ENCODE results near the gene TOMM5. TPM values are rescaled to one million over a fixed set of nuclear protein-coding genes. Genes with fewer than 3 reads are reported as not detected.

The TOMM5 gene
- total and polyA plus RNA-seq, 5 donors from 2014 or later: 31.9 to 198 (median 163) TPM

GRCh38 chr9:37632479-37632878, 40.1 kb upstream of the TOMM5 start:
- Histone ChIP-seq H3K9me3 (ENCODE audit: control insufficient read depth in 2 of 2, low read length in 2 of 2) (no peaks in the 10 kb centered on the region), H3K27me3 (ENCODE audit: control insufficient read depth, insufficient read depth, low read length) (no peaks in the 10 kb centered on the region), H3K36me3 (ENCODE audit: control insufficient read depth, insufficient read depth, low read length) (no peaks in the 10 kb centered on the region), H3K4me1 (ENCODE audit: control insufficient read depth, insufficient read depth, low read length, poor library complexity, severe bottlenecking) (no peaks in the 10 kb centered on the region), H3K4me3 (ENCODE audit: low read depth, low read length) (no peak overlapping the region), H3K27ac (ENCODE audit: insufficient read depth, low read length, poor library complexity, severe bottlenecking) (no peak overlapping the region)
- H3K9me3 Mint-ChIP-seq: peaks cover 0 to 3% (median 0%) of the 10 kb centered on the region in 7 donors
- H3K27me3 Mint-ChIP-seq: peaks cover 17% of the 10 kb centered on the region
- H3K36me3 Mint-ChIP-seq: no peaks in the 10 kb centered on the region
- H3K4me1 Mint-ChIP-seq: no peaks in the 10 kb centered on the region
- no peak for DNase-seq
- H3K4me3 Mint-ChIP-seq: no peak overlapping the region
- no peak for ATAC-seq (ENCODE audit: low read depth in 2 of 2)
- no peak overlapping the region for H3K27ac Mint-ChIP-seq

- no peak overlapping the region for H3K4me3 Mint-ChIP-seq
- ATAC-seq (ENCODE audit: low read depth in 2 of 2): no peak
- H3K27me3 ChIP-seq (ENCODE audit: control insufficient read depth, insufficient read depth, low read length): peaks cover 7% of the 10 kb centered on the region
These were observed 34.4 kb upstream of the TOMM5 start for GRCh38 chr9:37626708-37627292.

GRCh38 chr9:37625758-37626147, 33.4 kb upstream of the TOMM5 start:
- no peak overlapping the region for H3K27ac ChIP-seq (ENCODE audit: insufficient read depth, low read length, poor library complexity, severe bottlenecking)
- H3K9me3 ChIP-seq (ENCODE audit: control insufficient read depth in 2 of 2, low read length in 2 of 2): no peaks in the 10 kb centered on the region
- no peaks in the 10 kb centered on the region for H3K36me3 ChIP-seq (ENCODE audit: control insufficient read depth, insufficient read depth, low read length)
- H3K4me1 Mint-ChIP-seq: no peaks in the 10 kb centered on the region
- H3K4me3 ChIP-seq (ENCODE audit: low read depth, low read length): no peak overlapping the region
- peaks cover 0 to 1% (median 0%) of the 10 kb centered on the region in 7 donors for H3K9me3 Mint-ChIP-seq
- no peak for DNase-seq
- H3K4me3 Mint-ChIP-seq: no peak overlapping the region
- peaks cover 17% of the 10 kb centered on the region for H3K27me3 Mint-ChIP-seq
- peaks cover 7% of the 10 kb centered on the region for H3K27me3 ChIP-seq (ENCODE audit: control insufficient read depth, insufficient read depth, low read length)
- no peak for ATAC-seq (ENCODE audit: low read depth in 2 of 2)
- H3K4me1 ChIP-seq (ENCODE audit: control insufficient read depth, insufficient read depth, low read length, poor library complexity, severe bottlenecking): no peaks in the 10 kb centered on the region
- H3K27ac Mint-ChIP-seq: no peak overlapping the region
- no peaks in the 10 kb centered on the region for H3K36me3 Mint-ChIP-seq

More at GRCh38 chr9:37626708-37627292, 34.4 kb upstream of the TOMM5 start:
- H3K27me3 Mint-ChIP-seq: peaks cover 15% of the 10 kb centered on the region
- H3K36me3 Mint-ChIP-seq: no peaks in the 10 kb centered on the region
- Histone ChIP-seq H3K9me3 (ENCODE audit: control insufficient read depth in 2 of 2, low read length in 2 of 2) (no peaks in the 10 kb centered on the region), H3K4me1 (ENCODE audit: control insufficient read depth, insufficient read depth, low read length, poor library complexity, severe bottlenecking) (no peaks in the 10 kb centered on the region), H3K36me3 (ENCODE audit: control insufficient read depth, insufficient read depth, low read length) (no peaks in the 10 kb centered on the region), H3K4me3 (ENCODE audit: low read depth, low read length) (no peak overlapping the region), H3K27ac (ENCODE audit: insufficient read depth, low read length, poor library complexity, severe bottlenecking) (no peak overlapping the region)
- no peaks in the 10 kb centered on the region for H3K4me1 Mint-ChIP-seq
- peaks cover 0 to 1% (median 0%) of the 10 kb centered on the region in 7 donors for H3K9me3 Mint-ChIP-seq
- no peak for DNase-seq
- H3K27ac Mint-ChIP-seq: no peak overlapping the region

- Mint-ChIP-seq H3K4me1 (no peaks in the 10 kb centered on the region), H3K36me3 (no peaks in the 10 kb centered on the region), H3K27ac (no peak overlapping the region), H3K9me3 (peaks cover 0 to 1% (median 0%) of the 10 kb centered on the region in 7 donors), H3K4me3 (no peak overlapping the region), H3K27me3 (peaks cover 17% of the 10 kb centered on the region)
- peaks cover 7% of the 10 kb centered on the region for H3K27me3 ChIP-seq (ENCODE audit: control insufficient read depth, insufficient read depth, low read length)
- H3K27ac ChIP-seq (ENCODE audit: insufficient read depth, low read length, poor library complexity, severe bottlenecking): no peak overlapping the region
- no peak for DNase-seq
- H3K4me3 ChIP-seq (ENCODE audit: low read depth, low read length): no peak overlapping the region
- no peaks in the 10 kb centered on the region for H3K4me1 ChIP-seq (ENCODE audit: control insufficient read depth, insufficient read depth, low read length, poor library complexity, severe bottlenecking)
- H3K36me3 ChIP-seq (ENCODE audit: control insufficient read depth, insufficient read depth, low read length): no peaks in the 10 kb centered on the region
- no peaks in the 10 kb centered on the region for H3K9me3 ChIP-seq (ENCODE audit: control insufficient read depth in 2 of 2, low read length in 2 of 2)
- no peak for ATAC-seq (ENCODE audit: low read depth in 2 of 2)
These were observed 32.8 kb upstream of the TOMM5 start for GRCh38 chr9:37625036-37625757.

GRCh38 chr9:37624073-37624472, 31.7 kb upstream of the TOMM5 start:
- H3K36me3 Mint-ChIP-seq: no peaks in the 10 kb centered on the region

GRCh38 chr9:37623267-37623666, 30.9 kb upstream of the TOMM5 start:
- no peaks in the 10 kb centered on the region for H3K4me1 ChIP-seq (ENCODE audit: control insufficient read depth, insufficient read depth, low read length, poor library complexity, severe bottlenecking)
- H3K4me1 Mint-ChIP-seq: no peaks in the 10 kb centered on the region
- H3K27me3 ChIP-seq (ENCODE audit: control insufficient read depth, insufficient read depth, low read length): peaks cover 9% of the 10 kb centered on the region
- DNase-seq (no peak), ATAC-seq (ENCODE audit: low read depth in 2 of 2) (no peak)
- H3K4me3 Mint-ChIP-seq: no peak overlapping the region
- H3K27ac Mint-ChIP-seq: no peak overlapping the region
- H3K36me3 ChIP-seq (ENCODE audit: control insufficient read depth, insufficient read depth, low read length): no peaks in the 10 kb centered on the region
- no peaks in the 10 kb centered on the region for H3K36me3 Mint-ChIP-seq
- H3K9me3 Mint-ChIP-seq: peaks cover 0 to 1% (median 0%) of the 10 kb centered on the region in 7 donors
- no peak overlapping the region for H3K27ac ChIP-seq (ENCODE audit: insufficient read depth, low read length, poor library complexity, severe bottlenecking)
- no peak overlapping the region for H3K4me3 ChIP-seq (ENCODE audit: low read depth, low read length)
- no peaks in the 10 kb centered on the region for H3K9me3 ChIP-seq (ENCODE audit: control insufficient read depth in 2 of 2, low read length in 2 of 2)
- H3K27me3 Mint-ChIP-seq: peaks cover 28% of the 10 kb centered on the region

More at GRCh38 chr9:37624073-37624472, 31.7 kb upstream of the TOMM5 start:
- no peak for DNase-seq
- Mint-ChIP-seq H3K4me3 (no peak overlapping the region), H3K27me3 (peaks cover 22% of the 10 kb centered on the region), H3K9me3 (peaks cover 0 to 1% (median 0%) of the 10 kb centered on the region in 7 donors), H3K4me1 (no peaks in the 10 kb centered on the region), H3K27ac (no peak overlapping the region)
- no peak for ATAC-seq (ENCODE audit: low read depth in 2 of 2)
- Histone ChIP-seq H3K9me3 (ENCODE audit: control insufficient read depth in 2 of 2, low read length in 2 of 2) (no peaks in the 10 kb centered on the region), H3K27ac (ENCODE audit: insufficient read depth, low read length, poor library complexity, severe bottlenecking) (no peak overlapping the region), H3K27me3 (ENCODE audit: control insufficient read depth, insufficient read depth, low read length) (peaks cover 7% of the 10 kb centered on the region), H3K4me3 (ENCODE audit: low read depth, low read length) (no peak overlapping the region), H3K36me3 (ENCODE audit: control insufficient read depth, insufficient read depth, low read length) (no peaks in the 10 kb centered on the region), H3K4me1 (ENCODE audit: control insufficient read depth, insufficient read depth, low read length, poor library complexity, severe bottlenecking) (no peaks in the 10 kb centered on the region)

- Histone ChIP-seq H3K27ac (ENCODE audit: insufficient read depth, low read length, poor library complexity, severe bottlenecking) (no peak overlapping the region), H3K4me3 (ENCODE audit: low read depth, low read length) (no peak overlapping the region), H3K9me3 (ENCODE audit: control insufficient read depth in 2 of 2, low read length in 2 of 2) (no peaks in the 10 kb centered on the region), H3K27me3 (ENCODE audit: control insufficient read depth, insufficient read depth, low read length) (peaks cover 9% of the 10 kb centered on the region), H3K4me1 (ENCODE audit: control insufficient read depth, insufficient read depth, low read length, poor library complexity, severe bottlenecking) (no peaks in the 10 kb centered on the region), H3K36me3 (ENCODE audit: control insufficient read depth, insufficient read depth, low read length) (no peaks in the 10 kb centered on the region)
- H3K27ac Mint-ChIP-seq: no peak overlapping the region
- H3K36me3 Mint-ChIP-seq: no peaks in the 10 kb centered on the region
- DNase-seq (no peak), ATAC-seq (ENCODE audit: low read depth in 2 of 2) (no peak)
- peaks cover 28% of the 10 kb centered on the region for H3K27me3 Mint-ChIP-seq
- H3K9me3 Mint-ChIP-seq: peaks cover 0 to 1% (median 0%) of the 10 kb centered on the region in 7 donors
- H3K4me3 Mint-ChIP-seq: no peak overlapping the region
- no peaks in the 10 kb centered on the region for H3K4me1 Mint-ChIP-seq
These were observed 30.1 kb upstream of the TOMM5 start for GRCh38 chr9:37622462-37622861.

All from CD4-positive, CD25-positive, alpha-beta regulatory T cell (primary cell).